Sigmoid colon (tissue), 3 donors: ENCODE results near the gene KCNK3.

Experiments used
- CTCF ChIP-seq, 4 experiments: fragments of 450-650 bp in 3 of 4; fragments of 200-600 bp in 1 of 4; IDR thresholded peaks; one replicate each; pipeline ENCODE4 v1.5.1; 2016 to 2019; ENCODE audit warnings: antibody characterized with exemption in 4 of 4, mild to moderate bottlenecking in 3 of 4, moderate library complexity in 2 of 4
- POLR2A ChIP-seq, 2 donors: fragments of 450-650 bp; IDR thresholded peaks; one replicate each; pipeline ENCODE4 v1.6.1; 2016; ENCODE audit warnings: antibody characterized with exemption in 2 of 2, mild to moderate bottlenecking in 2 of 2, moderate library complexity in 2 of 2

GRCh38 chr2:26668856-26669750 lies 23.4 kb upstream of the KCNK3 start:
- TF ChIP-seq CTCF (IDR thresholded peaks at IDR 0.05) (no peak), POLR2A (IDR thresholded peaks at IDR 0.05) (no peak)
